NCI-H1092 treated with DMSO at 0.1 percent for 48 hours (cell line): Measurements from ENCODE around the gene SPINDOC.

ENCODE experiments used
- DNase-seq: peaks from one replicate; lab custom pipeline; 2025; lab: John Stamatoyannopoulos, UW

Gene SPINDOC

DNA sequence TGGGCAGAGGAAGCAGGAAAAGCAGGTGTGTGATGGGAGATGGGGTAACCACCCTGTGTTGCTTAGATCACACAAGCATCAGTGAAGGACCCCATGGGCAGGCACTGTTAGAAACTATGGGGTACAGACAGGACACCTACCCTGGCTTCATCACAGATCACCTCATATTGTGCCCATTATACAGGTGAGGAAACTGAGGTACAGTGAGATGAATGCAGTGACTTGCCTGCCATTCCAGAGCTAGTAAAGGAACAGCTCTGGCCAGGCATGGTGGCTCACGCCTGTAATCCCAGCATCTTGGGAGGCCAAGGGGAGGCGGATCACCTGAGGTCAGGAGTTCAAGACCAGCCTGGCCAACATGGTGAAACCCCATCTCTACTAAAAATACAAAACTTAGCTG lies 19.8 kb downstream of the SPINDOC start:
- DNase-seq, result no peak

DNA sequence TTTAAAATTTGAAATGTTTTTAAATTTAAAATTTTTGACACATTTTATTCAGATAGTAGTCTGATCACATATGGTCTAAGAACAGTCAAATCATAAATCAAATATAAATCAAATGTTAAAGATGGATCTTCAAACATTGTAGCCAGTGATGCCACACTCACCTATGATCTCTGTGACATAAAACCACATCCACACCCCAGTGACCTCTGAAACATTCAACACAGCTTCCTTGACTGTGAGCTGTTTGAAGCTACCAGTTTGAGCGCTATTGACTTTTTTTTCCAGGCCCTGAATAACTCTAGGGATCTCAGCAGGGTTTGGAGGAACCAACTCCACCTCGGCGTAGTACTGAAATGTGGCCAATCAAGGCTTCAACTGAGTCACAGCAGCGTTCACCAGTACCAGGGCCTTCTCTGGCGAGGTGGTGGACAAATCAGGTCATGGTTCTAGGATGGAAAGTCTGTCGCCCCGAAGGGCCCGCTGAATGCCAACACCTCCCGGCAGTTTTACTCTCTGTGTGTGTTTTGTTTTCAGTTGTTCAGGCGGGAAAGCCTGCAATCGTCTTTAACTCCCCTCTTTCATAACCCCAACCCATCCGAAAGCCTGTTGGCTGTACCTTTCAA lies 21.4 kb downstream of the SPINDOC start:
- no peak for DNase-seq

DNA sequence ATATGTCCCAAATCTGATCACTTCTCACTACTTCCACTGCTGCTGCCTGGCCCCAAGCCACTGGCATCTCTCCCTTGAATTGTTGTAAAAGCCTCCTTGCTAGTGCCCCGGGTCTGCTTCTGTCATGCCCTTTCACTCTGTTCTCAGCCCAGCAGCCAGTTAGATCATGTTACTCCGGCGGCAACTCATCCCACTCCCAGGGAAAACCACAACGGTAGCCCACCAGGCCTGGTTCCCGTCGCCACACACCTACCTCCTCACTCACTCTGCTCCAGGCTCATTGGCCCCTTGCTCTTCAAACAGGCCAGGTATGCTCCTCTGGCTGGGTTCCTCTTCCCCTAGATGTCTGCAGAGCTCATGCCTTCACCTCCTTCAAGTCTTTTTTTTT lies 21.9 kb downstream of the SPINDOC start:
- DNase-seq, result no peak

DNA sequence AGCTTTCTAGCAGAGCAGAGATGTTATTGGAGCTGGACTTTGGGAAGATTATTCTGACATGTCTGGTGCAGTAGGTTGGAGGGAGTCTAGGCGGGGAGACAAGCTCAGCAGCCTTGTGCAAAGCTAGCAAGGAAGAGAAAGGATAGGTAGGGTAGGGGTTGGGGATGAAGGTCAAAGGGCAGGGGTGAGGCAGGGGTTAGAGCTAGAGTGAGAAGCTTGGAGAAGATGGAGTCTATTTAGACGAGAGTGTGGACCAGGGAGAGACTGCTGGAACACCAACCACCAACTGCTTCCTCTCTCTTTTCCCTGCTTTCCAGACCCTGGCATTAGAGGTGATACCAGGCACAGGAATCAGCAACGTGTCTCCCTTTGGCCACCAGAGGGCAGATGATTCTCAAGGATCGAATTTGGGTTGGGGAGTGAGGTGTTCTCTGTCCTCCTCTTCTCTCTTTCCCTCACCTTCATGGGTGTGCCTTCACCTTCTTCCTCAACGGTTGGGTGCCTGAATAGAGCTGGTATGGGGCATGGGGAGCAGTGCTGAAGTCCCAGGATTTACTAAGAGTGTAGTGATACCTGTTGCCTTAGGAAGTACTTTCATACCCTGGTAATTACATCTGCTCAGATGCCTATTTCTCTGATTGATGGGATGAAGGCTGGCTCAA lies 23.9 kb downstream of the SPINDOC start:
- peak; percentile 82 for DNase-seq

DNA sequence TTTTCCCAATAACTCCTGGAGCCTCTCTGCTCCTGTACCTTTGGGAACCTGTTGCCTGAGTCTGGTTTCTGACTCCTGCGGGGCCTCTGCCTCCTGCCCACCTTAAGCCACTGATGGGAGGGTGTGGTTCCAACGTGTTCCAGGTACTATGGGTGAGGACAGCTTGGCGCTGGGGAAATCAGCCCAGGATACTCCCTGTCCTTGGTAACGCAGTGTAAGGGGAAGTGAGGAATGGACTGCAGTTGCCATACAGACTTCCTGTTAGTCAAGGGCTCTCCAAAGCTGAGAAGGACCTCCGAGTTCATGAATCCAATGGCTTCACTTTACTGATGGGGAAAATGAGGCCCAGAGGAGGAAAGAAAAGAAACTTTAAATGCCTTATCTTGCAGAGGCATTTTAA lies 24.5 kb downstream of the SPINDOC start:
- no peak for DNase-seq

DNA sequence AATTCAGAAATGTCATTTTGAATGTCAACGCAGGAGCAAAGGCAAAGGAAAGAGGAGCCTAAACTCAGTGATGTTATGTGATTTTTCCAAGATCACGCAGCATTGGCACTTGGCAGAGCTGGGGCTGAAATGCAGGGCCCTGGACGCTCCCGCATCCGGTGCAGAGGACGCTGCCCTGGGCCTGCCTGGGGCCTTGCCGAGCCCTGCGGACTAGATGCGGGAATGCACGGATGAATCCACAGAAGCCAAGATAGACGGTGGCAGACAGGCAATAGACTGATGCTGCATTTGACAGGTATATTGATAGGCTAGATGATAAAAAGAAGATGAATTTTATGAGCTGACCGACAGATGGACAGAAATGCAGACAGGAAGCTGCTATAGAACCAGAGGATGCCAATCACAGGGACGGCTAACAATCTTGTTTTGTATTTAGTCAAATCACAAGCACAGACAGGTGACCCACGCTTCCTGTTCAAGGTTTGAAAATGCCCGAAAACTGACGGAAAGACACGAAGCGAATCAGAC lies 25.0 kb downstream of the SPINDOC start:
- no peak for DNase-seq

DNA sequence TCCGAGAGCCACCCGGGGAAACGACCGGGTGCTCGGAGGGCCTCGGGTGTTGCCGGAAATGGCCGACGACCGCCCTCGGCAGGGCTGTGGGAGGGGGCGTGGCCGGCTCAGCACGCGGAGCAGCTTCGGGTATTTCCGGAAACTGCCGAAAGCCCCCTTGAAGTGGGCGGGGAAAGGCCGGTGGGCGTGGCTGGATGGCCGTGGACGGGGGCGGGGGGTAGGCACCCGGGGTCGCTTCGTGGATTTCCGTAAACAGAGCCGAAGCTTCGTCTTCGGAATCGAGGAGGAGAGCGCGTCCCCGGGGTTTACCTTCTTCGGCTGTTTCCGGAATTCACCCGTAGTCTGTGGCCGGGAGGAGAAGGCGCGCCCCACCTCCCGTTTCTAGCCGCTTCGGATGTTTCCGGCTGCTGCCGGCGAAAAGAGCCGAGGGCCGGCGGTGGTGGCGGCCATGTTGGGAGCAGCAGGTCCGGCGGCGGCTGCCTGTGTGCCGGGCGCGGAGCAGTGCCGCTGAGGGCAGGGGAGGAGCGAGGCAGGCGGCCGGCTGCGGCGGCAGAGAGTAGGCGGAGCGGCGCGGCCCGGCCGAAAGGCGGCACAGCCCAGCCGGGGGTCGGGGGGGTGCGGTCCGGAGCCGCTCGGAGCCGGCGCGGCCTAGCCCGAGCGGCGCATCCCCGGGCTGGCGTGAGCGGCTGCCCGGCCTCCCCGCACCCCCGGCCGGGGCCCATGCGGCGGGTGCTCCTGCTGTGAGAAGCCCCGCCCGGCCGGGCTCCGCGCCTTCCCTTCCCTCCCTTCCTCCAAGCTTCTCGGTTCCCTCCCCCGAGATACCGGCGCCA lies 25.6 kb downstream of the SPINDOC start, which contains the start of gene MARK2:
MARK2 (plus strand) TSS at position 433 of the 830 bp plus-strand sequence; CDS start at position 830, 397 bp downstream.
- DNase-seq, result peak; percentile 100

DNA sequence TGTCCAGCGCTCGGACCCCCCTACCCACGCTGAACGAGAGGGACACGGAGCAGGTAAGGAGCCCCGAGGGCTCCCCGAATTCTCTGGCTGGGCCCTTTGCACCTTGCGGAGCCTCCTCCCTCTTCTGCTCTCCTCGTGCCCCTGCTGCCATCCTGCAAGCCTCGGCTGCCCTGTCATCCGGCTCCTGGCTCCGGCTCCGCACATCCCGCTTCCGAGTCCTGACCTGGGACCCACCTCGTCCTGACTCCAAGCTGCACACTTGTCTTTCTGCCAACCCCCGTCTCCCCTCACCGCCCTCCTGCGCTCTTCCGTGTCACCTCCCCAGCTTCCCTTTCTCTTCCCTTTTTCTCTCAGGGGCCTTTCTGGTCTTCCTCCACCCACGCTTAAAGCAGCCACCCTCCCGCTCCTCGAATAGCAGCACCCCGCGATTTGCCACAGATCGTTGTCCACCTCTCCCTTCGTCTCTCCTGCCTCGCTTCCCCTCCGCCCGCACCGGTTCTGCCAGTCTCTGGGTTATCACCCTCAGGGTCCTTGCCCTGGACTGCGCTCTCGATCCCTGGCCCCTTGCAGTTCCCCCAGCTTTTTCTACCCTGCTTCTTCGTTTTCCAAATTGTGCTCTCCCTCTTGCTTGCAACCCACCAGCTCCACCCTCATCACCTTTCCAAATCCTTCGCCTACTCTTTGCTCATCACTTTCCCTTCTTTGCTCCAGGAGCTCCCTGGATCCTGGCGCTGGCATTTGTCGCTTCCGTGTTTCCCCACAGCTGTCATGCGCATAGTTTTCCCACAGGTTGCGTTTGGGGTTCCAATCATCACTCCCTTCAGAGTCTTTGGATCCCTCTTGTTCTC lies 26.5 kb downstream of the SPINDOC start:
- DNase-seq, result peak; percentile 46

DNA sequence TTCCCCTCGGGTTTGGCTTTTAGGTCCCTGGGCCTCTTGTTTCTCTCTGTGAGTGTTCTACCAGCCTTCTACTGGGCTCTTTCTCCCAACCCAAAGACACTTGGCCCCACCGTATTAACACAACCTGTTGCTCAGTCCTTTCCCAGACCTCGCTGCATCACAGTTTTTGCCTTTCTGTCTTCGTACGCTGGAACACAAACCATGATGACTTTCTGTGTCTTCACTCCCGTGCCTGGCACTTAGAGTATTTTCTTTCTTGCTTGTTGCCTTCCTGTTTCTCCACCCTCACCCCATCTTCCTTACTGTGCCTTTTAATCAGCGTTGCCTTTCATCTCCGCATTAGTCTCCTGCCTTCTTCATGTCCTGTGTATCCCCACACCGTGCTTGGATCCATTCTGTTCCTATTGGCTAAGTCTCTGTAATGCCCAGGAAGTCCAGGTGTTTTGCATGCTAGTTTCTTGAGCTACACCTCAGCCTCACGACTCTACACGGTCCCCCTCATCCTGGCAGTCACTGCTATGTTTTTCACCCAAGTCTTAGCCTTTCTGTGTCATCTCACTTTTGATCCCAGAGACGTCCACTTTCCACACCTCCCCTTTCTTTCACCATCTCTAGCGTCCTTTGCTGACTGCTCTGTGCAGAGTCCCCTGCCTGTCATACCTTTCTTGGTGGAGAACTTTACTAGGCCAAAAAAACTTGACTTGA lies 27.3 kb downstream of the SPINDOC start:
- no peak for DNase-seq

DNA sequence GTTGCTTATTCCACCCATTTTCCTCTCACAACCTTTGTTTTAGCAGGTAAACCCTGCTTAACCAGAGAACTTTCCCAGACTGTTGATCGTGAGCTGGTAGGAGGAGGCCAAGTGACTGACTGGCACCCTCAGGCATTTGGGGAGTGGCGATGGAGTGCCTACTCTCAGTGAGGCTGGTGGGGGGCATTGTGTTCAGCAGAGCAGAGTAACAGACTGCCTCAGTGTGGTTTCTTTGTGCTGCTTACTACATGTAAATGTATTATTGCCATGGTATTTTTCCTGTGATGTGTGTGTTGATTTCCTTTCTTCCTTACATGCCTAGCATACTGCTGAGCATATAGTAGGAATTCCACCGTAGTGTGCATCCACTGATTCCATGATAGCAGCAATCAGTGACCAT lies 28.3 kb downstream of the SPINDOC start:
- no peak for DNase-seq

DNA sequence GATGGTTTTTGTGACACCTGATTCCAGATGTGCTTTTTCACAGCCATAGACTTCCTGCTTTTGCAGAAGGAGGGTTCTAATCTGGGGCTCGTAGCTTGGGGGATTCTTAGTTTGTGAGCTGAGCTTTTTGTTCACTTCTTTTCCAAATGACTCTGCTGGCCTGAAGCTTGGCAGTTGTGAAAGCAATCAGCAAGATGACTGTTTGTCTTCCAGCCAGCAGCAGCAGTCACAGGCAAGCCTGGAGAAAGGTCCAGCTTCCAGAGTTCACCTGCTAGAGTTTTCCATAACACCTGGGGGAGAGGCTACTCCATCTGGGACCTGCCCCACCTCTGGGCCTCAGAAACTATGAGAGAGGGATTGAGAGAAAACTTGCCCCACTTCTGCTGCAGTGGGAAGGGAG lies 29.8 kb downstream of the SPINDOC start:
- no peak for DNase-seq

DNA sequence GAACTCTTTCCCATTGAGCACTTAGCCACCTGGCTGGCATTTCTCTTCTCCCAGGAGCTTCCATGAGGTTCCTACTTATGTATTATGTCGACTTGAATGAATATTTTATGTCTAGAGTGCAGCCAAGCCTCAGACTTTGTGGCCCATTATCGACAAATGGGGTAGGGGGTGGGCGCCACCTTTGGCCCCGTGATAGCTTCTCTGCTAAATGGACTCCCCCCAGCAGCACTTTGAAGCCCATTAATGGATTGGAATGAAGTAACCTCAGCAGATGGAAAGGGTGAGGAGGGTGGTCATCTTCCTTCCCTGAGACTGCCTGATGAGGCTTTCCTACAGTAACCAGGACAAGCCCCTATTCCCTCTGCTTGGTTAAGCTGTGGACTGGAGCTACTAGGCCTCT lies 31.6 kb downstream of the SPINDOC start:
- DNase-seq, result no peak

DNA sequence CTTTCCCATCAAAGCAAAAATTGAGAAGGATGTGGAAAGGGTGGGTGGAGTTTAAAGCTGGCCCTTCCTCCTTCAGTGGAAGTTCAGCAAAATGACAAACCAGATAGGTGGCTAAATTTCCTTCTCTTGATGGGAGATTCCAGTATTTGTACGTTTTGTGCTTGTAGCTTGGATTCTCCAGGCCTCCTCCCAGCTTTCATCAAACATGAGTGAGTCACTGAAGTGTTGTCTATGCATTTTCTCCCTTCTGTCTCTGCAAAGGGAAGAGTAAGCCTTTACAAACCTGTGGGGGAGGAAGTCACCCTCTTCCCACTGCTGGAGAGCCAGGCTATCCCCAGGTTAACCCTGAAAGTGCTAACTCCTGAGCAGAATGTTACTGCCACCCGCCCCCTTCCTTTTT lies 32.0 kb downstream of the SPINDOC start:
- no peak for DNase-seq

DNA sequence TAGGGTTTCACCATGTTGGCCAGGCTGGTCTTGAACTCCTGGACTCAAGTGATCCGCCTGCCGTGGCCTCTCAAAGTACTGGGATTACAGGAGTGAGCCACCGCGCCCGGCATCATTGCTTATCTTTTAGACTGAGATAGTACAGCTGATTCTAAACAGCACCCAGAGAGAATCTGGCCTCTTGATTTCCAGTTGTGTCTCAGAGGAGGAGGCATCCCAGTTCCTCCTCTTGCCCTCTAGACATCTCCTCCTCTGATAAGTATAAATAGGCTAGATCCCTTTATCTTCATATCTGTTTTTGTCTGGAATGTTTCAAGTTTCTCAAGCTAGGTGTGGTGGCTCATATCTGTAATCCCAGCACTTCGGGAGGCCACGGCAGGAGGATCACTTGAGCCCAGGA lies 32.7 kb downstream of the SPINDOC start:
- DNase-seq, result no peak

DNA sequence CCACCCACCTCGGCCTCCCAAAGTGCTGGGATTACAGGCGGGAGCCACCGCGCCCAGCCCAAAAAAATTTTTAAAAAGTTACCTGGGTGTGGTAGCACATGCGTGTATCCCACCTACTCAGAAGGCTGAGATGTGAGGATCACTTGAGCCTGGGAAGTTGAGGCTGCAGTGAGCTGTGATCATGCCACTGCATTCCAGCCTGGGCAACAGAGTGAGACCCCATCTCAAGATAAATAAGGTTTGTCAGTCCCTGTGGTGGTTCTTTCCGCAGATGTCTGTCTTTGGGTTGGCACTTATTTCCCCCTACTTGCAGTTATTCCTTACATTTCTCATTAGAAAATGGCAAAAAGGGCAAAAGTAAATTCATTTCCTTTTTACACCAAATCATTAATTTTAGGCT lies 33.6 kb downstream of the SPINDOC start:
- no peak for DNase-seq

DNA sequence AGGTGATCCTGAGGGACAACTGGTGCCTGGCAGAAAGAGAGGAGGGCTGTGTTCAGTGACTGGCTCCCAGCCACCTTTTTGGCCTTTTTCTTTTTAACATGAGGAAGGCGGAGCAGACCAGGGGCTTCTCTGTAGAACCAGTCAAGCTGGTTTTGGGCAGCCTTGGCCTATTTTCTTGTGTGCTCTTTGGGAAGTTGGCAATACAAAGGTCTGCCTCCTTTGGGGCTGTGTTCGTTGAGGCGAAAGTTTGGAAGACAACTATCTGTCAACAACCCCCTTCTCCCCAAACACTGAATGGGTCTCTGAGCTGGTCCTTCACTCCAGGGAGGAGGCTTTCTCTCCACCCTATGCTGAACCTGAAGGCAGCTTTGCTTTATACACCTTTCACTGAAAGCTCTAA lies 34.1 kb downstream of the SPINDOC start:
- no peak for DNase-seq

DNA sequence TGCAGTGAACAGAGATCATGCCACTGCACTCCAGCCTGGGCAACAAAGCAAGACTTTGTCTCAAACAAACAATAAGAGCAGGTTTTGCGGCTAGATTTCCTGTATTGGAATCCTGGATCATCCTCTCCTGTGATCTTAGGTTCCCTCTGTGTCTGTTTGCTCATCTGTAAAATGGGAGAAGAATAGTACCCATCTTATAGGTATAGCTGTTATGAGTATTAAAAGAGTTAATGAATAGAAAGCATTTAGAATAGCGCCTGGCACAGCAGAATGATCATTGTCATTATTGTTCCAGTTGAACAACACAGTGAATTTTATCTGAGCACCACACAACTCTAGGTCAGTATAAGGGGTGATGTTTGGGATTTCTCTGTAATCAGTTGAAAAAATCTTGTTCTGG lies 36.4 kb downstream of the SPINDOC start:
- no peak for DNase-seq

DNA sequence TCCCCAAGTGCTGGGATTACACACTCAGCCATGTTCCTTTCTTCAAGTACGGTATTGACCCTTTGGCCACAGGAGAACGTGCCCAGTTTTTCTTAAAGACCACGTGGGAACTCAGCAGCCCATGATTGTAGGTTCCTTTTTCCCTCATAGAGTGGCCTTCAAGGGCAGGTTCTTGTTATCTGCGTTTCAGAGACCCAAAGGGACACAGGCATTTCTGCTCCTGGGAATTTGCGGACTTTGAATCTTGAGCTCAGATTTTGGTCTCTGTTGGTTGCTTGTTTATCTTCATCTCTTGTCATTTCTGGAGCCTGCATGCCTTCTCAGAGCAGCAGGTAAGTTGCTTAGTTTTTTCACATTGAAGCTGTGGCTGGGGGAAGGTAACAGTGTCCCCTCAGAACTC lies 37.7 kb downstream of the SPINDOC start:
- DNase-seq, result no peak

DNA sequence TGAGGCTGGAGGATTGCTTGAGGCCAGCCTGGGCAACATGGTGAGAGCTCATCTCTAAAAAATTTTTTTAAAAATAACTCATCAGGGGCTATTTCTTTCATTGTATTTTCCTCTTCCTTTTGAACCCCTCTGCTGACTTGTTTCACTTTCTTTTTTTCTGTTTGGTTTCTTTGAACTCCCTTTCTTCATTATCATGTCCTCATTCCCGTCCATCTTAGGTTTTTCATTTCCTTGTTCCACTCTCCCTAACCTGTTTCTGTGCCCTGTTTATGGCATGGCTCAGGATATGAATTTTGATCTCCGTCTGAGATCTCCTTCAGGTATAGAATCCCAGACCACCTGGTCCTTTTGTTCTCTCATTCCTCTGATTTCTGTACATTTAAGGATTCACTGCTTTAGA lies 38.1 kb downstream of the SPINDOC start:
- no peak for DNase-seq

DNA sequence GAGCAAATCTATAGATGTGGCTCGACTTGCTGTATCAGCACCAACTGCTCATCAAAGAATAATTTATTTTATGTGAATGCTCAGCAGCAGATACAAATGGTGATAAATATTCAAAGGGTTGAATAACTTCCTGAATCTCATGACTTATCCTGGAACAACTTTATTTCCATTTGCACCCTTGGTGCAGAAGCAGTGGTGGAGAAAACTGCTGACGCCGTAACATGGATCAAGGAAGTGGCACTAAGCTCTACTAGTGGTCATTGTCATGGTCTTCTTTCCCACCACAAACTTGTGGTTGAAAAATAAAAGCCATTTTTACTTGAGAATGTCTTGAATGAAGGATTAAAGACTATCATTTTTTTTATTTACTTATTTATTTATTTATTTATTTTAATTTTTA lies 40.2 kb downstream of the SPINDOC start:
- DNase-seq, result no peak

DNA sequence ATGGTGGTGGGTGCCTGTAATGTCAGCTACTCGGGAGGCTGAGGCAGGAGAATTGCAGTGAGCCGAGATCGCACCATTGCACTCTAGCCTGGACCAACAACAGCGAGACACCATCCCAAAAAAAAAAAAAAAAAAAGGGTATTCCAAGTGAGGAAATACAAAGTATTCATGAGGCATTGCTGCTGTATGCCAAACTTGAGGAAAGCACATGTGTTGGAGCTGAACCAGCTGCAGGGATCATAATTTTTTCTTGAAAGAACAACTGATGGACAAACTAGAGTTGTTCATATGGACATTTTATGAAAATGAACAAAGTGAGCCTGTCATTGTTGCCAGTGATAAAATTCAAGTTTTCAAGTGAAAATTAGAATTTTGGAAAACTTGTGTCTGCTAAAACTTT lies 41.4 kb downstream of the SPINDOC start:
- no peak for DNase-seq
